Measurements from ENCODE around the gene ECHDC1.

The ECHDC1 gene

DNA sequence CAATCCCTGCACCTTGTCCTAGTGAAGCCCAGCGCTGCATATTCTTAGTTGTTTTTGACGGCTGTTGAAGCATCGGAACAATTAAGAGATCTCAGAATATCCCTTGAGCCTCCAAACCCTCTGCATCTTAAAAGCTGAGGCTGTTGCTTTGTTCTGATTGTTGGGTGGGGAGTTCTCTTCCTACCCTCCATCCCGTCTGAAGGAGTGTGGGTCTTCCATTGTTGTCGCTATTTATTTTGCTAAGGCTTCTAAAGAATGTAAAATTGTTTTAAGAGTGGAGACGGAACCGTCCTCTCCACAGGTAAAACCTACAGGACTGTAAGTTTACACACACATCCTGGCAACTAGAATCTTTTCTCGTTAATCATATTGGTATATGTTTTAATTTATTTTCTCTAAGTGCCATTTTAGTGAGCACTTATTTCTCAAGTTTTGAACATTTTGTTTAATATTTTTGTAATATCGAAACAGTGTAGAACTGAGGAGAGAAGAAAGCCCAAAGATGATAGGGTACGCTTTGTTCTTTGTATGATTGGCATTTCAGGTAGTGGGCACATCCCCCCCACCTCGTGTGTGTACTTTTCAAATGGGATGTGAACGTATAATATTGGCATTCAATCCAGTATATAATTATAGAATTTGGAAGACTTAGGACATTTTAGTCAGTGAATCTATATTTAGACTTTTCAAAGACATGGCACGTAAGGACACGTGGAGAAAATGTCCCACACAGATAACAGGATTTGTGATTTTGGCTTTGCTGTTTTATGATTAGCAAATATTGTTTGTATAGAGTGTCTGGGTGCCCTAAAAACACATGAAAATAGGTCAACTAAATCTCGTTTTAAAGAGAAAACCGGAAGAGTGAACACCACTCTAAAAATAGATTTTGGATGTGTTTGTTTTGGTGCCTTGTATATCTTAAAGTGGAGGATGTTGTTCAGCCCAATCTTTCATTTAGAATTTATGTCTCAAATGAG, 75.5 kb downstream of the ECHDC1 start:
- TF ChIP-seq, protein P1, sequence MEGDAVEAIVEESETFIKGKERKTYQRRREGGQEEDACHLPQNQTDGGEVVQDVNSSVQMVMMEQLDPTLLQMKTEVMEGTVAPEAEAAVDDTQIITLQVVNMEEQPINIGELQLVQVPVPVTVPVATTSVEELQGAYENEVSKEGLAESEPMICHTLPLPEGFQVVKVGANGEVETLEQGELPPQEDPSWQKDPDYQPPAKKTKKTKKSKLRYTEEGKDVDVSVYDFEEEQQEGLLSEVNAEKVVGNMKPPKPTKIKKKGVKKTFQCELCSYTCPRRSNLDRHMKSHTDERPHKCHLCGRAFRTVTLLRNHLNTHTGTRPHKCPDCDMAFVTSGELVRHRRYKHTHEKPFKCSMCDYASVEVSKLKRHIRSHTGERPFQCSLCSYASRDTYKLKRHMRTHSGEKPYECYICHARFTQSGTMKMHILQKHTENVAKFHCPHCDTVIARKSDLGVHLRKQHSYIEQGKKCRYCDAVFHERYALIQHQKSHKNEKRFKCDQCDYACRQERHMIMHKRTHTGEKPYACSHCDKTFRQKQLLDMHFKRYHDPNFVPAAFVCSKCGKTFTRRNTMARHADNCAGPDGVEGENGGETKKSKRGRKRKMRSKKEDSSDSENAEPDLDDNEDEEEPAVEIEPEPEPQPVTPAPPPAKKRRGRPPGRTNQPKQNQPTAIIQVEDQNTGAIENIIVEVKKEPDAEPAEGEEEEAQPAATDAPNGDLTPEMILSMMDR (IDR thresholded peaks at IDR 0.05; ENCODE audit: control extremely low read depth, extremely low read depth, low read depth, missing control alignments) = no peak
- CTCF ChIA-PET = interaction anchor here (1.0 to 3.5 kb wide), 11 partner anchors 8 to 1273 kb away, joined by 3 to 23 read pairs (median 7); partner anchors contain the start of gene ECHDC1
- no peak for DNase-seq (ENCODE audit: extremely low spot score)
- POLR2A ChIA-PET = interaction anchor here (0.9 kb wide), 1 partner anchor 1282 kb away, joined by 3 read pairs; the partner anchor contains the start of gene TRMT11

- peak; percentile 78 for DNase-seq (ENCODE audit: extremely low spot score)
- CTCF ChIA-PET = interaction anchor here (0.7 to 3.5 kb wide), 29 partner anchors 9 to 1272 kb away, joined by 3 to 23 read pairs (median 5); partner anchors contain the start of gene ECHDC1
- TF ChIP-seq, protein P1 (IDR thresholded peaks at IDR 0.05; ENCODE audit: control extremely low read depth, extremely low read depth, low read depth, missing control alignments) = no peak
- POLR2A ChIA-PET = interaction anchor here (0.6 to 1.0 kb wide), 4 partner anchors 8 to 1454 kb away, joined by 3 to 5 read pairs (median 3); partner anchors contain the start of gene TRMT11
These were observed 76.3 kb downstream of the ECHDC1 start for GRCh38 chr6:127266892-127267645.

- TF ChIP-seq, protein P1 (IDR thresholded peaks at IDR 0.05; ENCODE audit: control extremely low read depth, extremely low read depth, low read depth, missing control alignments) = peak; percentile 69
- peak; percentile 90 for DNase-seq (ENCODE audit: extremely low spot score)
- ChIA-PET CTCF (interaction anchor here (0.6 to 3.5 kb wide), 34 partner anchors 9 to 1271 kb away, joined by 3 to 23 read pairs (median 4); partner anchors contain the start of gene ECHDC1), POLR2A (interaction anchor here (0.6 to 1.0 kb wide), 3 partner anchors 9 to 1453 kb away, joined by 3 to 5 read pairs (median 3); no protein-coding TSS in a partner anchor)
These were observed 77.1 kb downstream of the ECHDC1 start, which contains the start of gene RNF146 for GRCh38 chr6:127266178-127266891. RNF146 (plus strand) TSS chr6:127266864; CDS start chr6:127280339, 13,475 bp downstream.

GRCh38 chr6:127263481-127263880, 79.9 kb downstream of the ECHDC1 start:
- CTCF ChIA-PET = interaction anchor here (0.7 to 2.3 kb wide), 4 partner anchors 10 to 158 kb away, joined by 3 to 12 read pairs (median 4); no protein-coding TSS in a partner anchor
- TF ChIP-seq, protein P1 (IDR thresholded peaks at IDR 0.05; ENCODE audit: control extremely low read depth, extremely low read depth, low read depth, missing control alignments) = no peak
- POLR2A ChIA-PET = no interaction called here
- no peak for DNase-seq (ENCODE audit: extremely low spot score)

GRCh38 chr6:127262896-127263295, 80.5 kb downstream of the ECHDC1 start:
- CTCF ChIA-PET = interaction anchor here (0.7 to 2.3 kb wide), 4 partner anchors 9 to 158 kb away, joined by 3 to 12 read pairs (median 4); no protein-coding TSS in a partner anchor
- POLR2A ChIA-PET = no interaction called here
- DNase-seq (ENCODE audit: extremely low spot score) = no peak
- TF ChIP-seq, protein P1 (IDR thresholded peaks at IDR 0.05; ENCODE audit: control extremely low read depth, extremely low read depth, low read depth, missing control alignments) = no peak
